NCI-H446 treated with DMSO at 0.1 percent for 48 hours (cell line): ENCODE data around the gene SPNS3.

Experiments used
- DNase-seq: peaks from one replicate; lab custom pipeline; 2025; lab: John Stamatoyannopoulos, UW

The SPNS3 gene

GRCh38 chr17:4426499-4427208 lies 7.1 kb upstream of the SPNS3 start:
- DNase-seq: no peak

GRCh38 chr17:4427505-4427904 lies 6.2 kb upstream of the SPNS3 start:
- DNase-seq: no peak

GRCh38 chr17:4436381-4436780 lies 2.6 kb downstream of the SPNS3 start:
- DNase-seq: no peak

GRCh38 chr17:4436846-4437245 lies 3.1 kb downstream of the SPNS3 start:
- no peak for DNase-seq

GRCh38 chr17:4438162-4438944 lies 4.6 kb downstream of the SPNS3 start:
- DNase-seq: no peak

GRCh38 chr17:4440021-4440420 lies 6.3 kb downstream of the SPNS3 start:
- no peak for DNase-seq

- DNase-seq: no peak
These were observed 7.2 kb downstream of the SPNS3 start for GRCh38 chr17:4440690-4441686.

GRCh38 chr17:4442582-4442981 lies 8.8 kb downstream of the SPNS3 start:
- DNase-seq: no peak

GRCh38 chr17:4443476-4443875 lies 9.7 kb downstream of the SPNS3 start:
- no peak for DNase-seq

- DNase-seq: peak; percentile 49
These were observed 11.2 kb downstream of the SPNS3 start for GRCh38 chr17:4444782-4445473.

- DNase-seq: no peak
These were observed 12.0 kb downstream of the SPNS3 start for GRCh38 chr17:4445731-4446130.

- no peak for DNase-seq
These were observed 12.8 kb downstream of the SPNS3 start for GRCh38 chr17:4446326-4447071.

GRCh38 chr17:4448197-4448980 lies 14.6 kb downstream of the SPNS3 start:
- DNase-seq: no peak

- DNase-seq: no peak
These were observed 16.0 kb downstream of the SPNS3 start for GRCh38 chr17:4449736-4450135.

- DNase-seq: no peak
These were observed 17.1 kb downstream of the SPNS3 start for GRCh38 chr17:4450710-4451316.

GRCh38 chr17:4453812-4454591 lies 20.3 kb downstream of the SPNS3 start:
- DNase-seq: no peak

- DNase-seq: no peak
These were observed 26.9 kb downstream of the SPNS3 start for GRCh38 chr17:4460661-4461060.

GRCh38 chr17:4463818-4464476 lies 30.2 kb downstream of the SPNS3 start:
- DNase-seq: peak; percentile 76
